ENCODE results near the gene MYO16. TPM values are rescaled to one million over a fixed set of nuclear protein-coding genes. Genes with fewer than 3 reads are reported as not detected.

MYO16 gene
- total and polyA plus RNA-seq, 3 donors from 2014 or later, result 3.1 to 4.0 (median 3.4) TPM

GRCh38 chr13:108747843-108748242, 118.4 kb downstream of the MYO16 start:
- no peak for DNase-seq
- H3K27me3 ChIP-seq, result no peaks in the 10 kb centered on the region
- intact Hi-C loops (cut with DNase I; ENCODE audit: low total_unique reads), result no loop called here
- H3K9me3 ChIP-seq, result no peaks in the 10 kb centered on the region
- H3K27ac ChIP-seq, result no peak overlapping the region
- no peak for TF ChIP-seq POLR2A (IDR thresholded peaks at IDR 0.05)
- TF ChIP-seq, protein P1, sequence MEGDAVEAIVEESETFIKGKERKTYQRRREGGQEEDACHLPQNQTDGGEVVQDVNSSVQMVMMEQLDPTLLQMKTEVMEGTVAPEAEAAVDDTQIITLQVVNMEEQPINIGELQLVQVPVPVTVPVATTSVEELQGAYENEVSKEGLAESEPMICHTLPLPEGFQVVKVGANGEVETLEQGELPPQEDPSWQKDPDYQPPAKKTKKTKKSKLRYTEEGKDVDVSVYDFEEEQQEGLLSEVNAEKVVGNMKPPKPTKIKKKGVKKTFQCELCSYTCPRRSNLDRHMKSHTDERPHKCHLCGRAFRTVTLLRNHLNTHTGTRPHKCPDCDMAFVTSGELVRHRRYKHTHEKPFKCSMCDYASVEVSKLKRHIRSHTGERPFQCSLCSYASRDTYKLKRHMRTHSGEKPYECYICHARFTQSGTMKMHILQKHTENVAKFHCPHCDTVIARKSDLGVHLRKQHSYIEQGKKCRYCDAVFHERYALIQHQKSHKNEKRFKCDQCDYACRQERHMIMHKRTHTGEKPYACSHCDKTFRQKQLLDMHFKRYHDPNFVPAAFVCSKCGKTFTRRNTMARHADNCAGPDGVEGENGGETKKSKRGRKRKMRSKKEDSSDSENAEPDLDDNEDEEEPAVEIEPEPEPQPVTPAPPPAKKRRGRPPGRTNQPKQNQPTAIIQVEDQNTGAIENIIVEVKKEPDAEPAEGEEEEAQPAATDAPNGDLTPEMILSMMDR (IDR thresholded peaks at IDR 0.05), result no peak
- WGBS, 2 donors, result 58 to 61% methylated on average over 1 of the region's 1 CpG
- no peaks in the 10 kb centered on the region for H3K4me1 ChIP-seq
- no peak overlapping the region for H3K4me3 ChIP-seq
- H3K36me3 ChIP-seq (ENCODE audit: low read depth, missing control alignments), result no peaks in the 10 kb centered on the region

DNA sequence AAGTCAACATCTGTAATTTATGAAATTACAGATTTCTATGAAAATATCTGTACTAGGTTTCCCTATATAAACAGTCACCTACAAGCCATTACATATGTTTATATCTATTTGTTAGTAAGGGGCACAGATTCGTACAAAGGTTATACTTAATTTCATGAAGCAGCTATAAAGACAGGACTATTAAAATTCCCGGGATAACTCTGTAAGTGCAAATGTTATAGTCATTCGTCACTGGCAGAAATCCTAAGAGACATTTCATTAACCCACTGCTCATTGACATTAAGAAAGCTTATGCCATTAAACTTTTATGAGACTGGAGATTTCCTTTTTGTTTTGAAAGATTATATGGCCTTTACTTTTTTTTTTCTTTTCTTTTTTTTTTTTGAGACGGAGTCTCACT, 122.9 kb downstream of the MYO16 start:
- no peak overlapping the region for H3K27ac ChIP-seq
- TF ChIP-seq, protein P1 (IDR thresholded peaks at IDR 0.05), result no peak
- no peak for TF ChIP-seq POLR2A (IDR thresholded peaks at IDR 0.05)
- WGBS, 2 donors, result 58 to 63% methylated on average over 4 of the region's 4 CpGs
- no peaks in the 10 kb centered on the region for H3K9me3 ChIP-seq
- no peaks in the 10 kb centered on the region for H3K27me3 ChIP-seq
- DNase-seq, result no peak
- no peaks in the 10 kb centered on the region for H3K36me3 ChIP-seq (ENCODE audit: low read depth, missing control alignments)
- H3K4me3 ChIP-seq, result no peak overlapping the region
- no peaks in the 10 kb centered on the region for H3K4me1 ChIP-seq
- intact Hi-C loops (cut with DNase I; ENCODE audit: low total_unique reads), result no loop called here

- H3K27ac ChIP-seq, result no peak overlapping the region
- intact Hi-C loops (cut with DNase I; ENCODE audit: low total_unique reads), result no loop called here
- no peaks in the 10 kb centered on the region for H3K4me1 ChIP-seq
- H3K9me3 ChIP-seq, result no peaks in the 10 kb centered on the region
- no peak overlapping the region for H3K4me3 ChIP-seq
- TF ChIP-seq, protein P1 (IDR thresholded peaks at IDR 0.05), result no peak
- TF ChIP-seq POLR2A (IDR thresholded peaks at IDR 0.05), result no peak
- no peaks in the 10 kb centered on the region for H3K27me3 ChIP-seq
- no peaks in the 10 kb centered on the region for H3K36me3 ChIP-seq (ENCODE audit: low read depth, missing control alignments)
- no peak for DNase-seq
Observed at GRCh38 chr13:108755083-108755482, 125.7 kb downstream of the MYO16 start.

DNA sequence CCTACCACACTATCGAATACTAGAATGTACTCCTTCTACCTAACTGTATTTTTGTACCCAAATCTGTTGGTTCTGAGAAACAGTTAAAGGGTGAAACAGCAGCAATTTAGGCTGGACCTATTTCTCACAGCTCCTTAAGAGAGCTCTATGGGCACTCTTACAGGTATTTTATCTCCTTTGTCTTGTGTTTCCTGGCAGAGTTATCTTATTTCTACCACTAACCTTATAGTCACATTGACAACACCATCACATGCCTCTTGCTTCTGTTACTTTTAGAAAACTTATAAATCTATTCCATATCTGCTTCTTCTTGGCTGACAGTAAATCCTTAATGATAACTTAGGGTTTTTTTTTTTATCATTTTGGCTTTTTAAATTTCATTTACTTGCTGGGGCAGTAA, 130.7 kb downstream of the MYO16 start:
- Histone ChIP-seq H3K36me3 (ENCODE audit: low read depth, missing control alignments) (no peaks in the 10 kb centered on the region), H3K9me3 (no peaks in the 10 kb centered on the region), H3K27ac (no peak overlapping the region), H3K4me3 (no peak overlapping the region), H3K27me3 (no peaks in the 10 kb centered on the region), H3K4me1 (no peaks in the 10 kb centered on the region)
- 75 to 82% methylated on average over 1 of the region's 1 CpG for WGBS, 2 donors
- intact Hi-C loops (cut with DNase I; ENCODE audit: low total_unique reads), result no loop called here
- TF ChIP-seq, protein P1 (IDR thresholded peaks at IDR 0.05), result no peak
- no peak for TF ChIP-seq POLR2A (IDR thresholded peaks at IDR 0.05)
- no peak for DNase-seq

- no peak for DNase-seq
- intact Hi-C loops (cut with DNase I; ENCODE audit: low total_unique reads), result no loop called here
- H3K36me3 ChIP-seq (ENCODE audit: low read depth, missing control alignments), result no peaks in the 10 kb centered on the region
- no peak overlapping the region for H3K27ac ChIP-seq
- H3K4me3 ChIP-seq, result no peak overlapping the region
- no peak for TF ChIP-seq POLR2A (IDR thresholded peaks at IDR 0.05)
- TF ChIP-seq, protein P1 (IDR thresholded peaks at IDR 0.05), result no peak
- no peaks in the 10 kb centered on the region for H3K9me3 ChIP-seq
- no peaks in the 10 kb centered on the region for H3K4me1 ChIP-seq
- H3K27me3 ChIP-seq, result no peaks in the 10 kb centered on the region
- WGBS, 2 donors, result 67 to 80% methylated on average over 3 of the region's 3 CpGs
Observed at GRCh38 chr13:108760541-108760940, 131.1 kb downstream of the MYO16 start.
